IPS DF 4.7 (cell line): Measurements from ENCODE around the gene ACOT8.
"Not testable (repeated sequence)": the region's sequence is repeated elsewhere in the genome, so short reads cannot be mapped to it uniquely, and the experiment has no call there.

Source experiments
- DNase-seq: peaks from one replicate; pipeline ENCODE4 v3.0.0-alpha.2; 2013; ENCODE audit warnings: low spot score; ENCODE audit errors: extremely low read depth

The ACOT8 gene

GRCh38 chr20:45887346-45887715 lies 30.1 kb upstream of the ACOT8 start, which contains the start of gene SPATA25:
TSS of gene SPATA25 (minus strand) at chr20:45887622. CDS start at chr20:45887590, 32 bp downstream.
- no peak for DNase-seq

- no peak for DNase-seq
These were observed 29.6 kb upstream of the ACOT8 start for GRCh38 chr20:45886590-45887345.

DNA sequence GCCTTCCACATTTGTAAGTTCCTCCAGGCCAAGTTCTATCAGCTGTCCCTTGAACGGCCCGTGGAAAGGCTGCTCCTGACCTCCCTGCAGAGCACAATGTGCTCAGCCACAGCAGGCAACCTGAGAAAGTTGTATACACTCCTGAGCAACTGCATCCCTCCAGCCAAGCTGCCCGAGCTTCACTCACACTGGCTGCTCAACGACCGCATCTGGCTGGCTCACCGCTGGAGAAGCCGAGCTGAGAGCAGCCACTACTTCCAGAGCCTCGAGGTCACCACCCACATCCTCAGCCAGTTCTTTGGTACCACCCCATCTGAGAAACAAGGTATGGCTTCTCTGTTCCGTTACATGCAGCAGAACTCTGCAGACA lies 25.9 kb upstream of the ACOT8 start:
- DNase-seq, result no peak

DNA sequence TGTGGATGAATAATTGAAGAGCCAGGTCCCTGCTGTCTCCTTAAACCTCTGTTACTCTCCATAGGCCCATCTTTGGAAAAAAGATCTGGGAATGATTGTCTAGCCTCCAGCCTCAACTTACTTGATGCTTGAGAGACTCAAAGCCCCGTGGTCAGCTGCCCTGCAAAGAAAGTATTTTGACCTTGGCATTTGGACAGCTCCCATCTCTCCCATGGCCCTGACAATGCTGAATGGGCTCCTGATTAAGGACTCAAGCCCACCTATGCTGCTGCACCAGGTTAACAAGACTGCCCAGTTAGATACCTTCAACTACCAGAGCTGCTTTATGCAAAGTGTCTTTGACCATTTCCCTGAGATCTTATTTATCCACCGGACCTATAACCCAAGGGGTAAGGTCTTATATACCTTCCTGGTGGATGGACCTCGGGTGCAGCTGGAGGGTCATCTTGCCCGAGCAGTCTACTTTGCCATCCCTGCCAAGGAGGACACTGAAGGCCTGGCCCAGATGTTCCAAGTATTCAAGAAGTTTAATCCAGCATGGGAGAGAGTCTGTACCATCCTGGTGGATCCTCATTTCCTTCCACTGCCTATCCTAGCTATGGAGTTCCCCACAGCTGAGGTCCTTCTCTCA lies 25.4 kb upstream of the ACOT8 start:
- no peak for DNase-seq

DNA sequence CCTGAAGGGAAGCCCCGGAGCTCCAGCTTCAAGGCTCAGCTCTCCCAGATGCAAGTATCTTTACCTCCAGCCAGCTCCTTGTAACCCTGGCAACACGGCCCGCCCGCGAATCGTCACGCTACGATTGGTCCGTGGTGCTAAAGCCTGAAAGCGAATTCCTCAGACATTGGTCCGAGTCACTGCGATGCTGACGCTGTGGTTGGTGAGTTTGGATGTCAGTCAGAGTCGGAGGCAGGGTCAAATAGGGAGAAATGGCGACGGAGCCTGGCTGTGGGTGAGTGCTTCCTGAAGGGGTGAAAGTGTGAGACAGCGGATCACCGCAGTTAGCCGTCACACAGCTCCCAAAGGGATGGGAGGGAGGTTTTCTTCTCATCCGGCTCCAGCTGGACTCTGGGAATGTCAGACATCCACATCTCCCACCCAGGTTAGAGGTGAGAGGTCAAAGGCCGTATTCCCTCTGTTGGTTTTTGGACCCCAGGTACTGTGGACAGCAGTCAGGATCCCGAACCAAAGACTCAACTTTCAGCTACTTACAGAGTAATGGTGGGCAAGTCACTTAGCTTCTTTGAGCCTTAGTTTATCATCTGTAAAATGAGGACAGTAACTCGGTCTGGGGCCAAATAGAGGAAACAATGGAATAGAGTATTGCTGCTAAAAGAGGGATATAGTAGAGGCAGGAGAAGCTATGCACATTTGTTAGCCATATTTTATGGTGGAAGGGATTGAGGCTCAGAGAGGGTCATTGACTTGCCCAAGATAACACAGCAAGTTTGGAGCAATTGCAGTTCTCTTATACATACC lies 24.0 kb upstream of the ACOT8 start, which contains the start of gene ZSWIM1:
Gene ZSWIM1, plus strand, starts transcription at position 240 of the 801 bp plus-strand sequence. CDS start 1,366 bp downstream, outside the sequence.
- DNase-seq, result peak; percentile 100

DNA sequence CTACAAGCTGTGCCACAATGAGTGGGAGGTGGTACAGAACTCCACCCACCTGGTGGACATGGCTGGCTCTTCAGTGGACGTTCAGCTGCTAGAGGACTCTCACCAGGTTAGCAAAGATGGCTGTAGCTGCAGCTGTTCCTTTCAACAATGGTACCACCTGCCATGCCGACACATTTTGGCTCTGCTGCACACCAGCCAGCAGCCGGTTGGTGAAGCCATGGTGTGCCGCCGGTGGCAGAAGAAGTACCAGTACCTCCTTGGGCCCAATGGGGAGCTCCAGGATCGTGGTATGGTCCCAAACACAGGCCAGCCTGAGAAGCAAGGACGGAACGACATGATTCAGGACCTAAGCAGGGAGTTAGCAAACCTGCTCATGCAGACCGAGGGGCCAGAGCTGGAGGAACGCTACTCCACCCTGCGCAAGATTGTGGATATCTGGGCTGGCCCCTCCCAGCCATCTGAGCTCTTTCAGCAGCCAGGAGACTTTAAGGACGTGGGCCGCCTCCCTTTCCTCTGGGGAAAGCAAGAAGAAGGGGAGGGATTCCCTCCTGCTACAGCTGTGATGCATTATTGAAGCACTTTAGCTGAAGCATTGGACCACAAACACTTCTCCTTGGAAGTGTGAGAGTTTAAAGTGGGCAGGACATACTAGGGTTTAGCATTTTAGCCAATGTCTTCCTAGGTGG lies 21.0 kb upstream of the ACOT8 start:
- no peak for DNase-seq

GRCh38 chr20:45874576-45874975 lies 17.4 kb upstream of the ACOT8 start:
- DNase-seq, result no peak

GRCh38 chr20:45874104-45874481 lies 16.9 kb upstream of the ACOT8 start:
- not testable (repeated sequence) for DNase-seq

- DNase-seq, result no peak
These were observed 16.4 kb upstream of the ACOT8 start for GRCh38 chr20:45873409-45874103.

DNA sequence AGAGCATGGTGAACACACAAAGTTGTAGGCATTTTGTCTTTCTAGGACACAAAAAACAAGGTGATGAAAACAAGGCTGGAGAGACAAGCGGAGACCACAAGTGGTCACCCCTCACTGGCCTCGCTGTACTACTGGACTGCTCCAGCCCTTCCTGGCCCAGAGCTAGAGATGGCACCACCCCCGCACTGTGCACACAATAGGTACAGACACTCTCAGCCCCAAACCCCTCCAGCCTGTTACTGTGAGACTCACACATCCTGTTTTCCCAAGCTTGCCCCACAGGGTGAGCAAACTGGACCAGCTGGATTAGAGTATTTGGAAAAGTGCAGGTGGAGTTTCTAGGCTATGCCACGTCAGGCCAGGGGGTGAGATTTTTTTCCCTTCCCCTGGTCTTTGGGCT lies 15.4 kb upstream of the ACOT8 start:
- DNase-seq, result no peak

GRCh38 chr20:45867819-45868176 lies 10.6 kb upstream of the ACOT8 start:
- no peak for DNase-seq

- no peak for DNase-seq
These were observed 10.1 kb upstream of the ACOT8 start for GRCh38 chr20:45867136-45867818.

DNA sequence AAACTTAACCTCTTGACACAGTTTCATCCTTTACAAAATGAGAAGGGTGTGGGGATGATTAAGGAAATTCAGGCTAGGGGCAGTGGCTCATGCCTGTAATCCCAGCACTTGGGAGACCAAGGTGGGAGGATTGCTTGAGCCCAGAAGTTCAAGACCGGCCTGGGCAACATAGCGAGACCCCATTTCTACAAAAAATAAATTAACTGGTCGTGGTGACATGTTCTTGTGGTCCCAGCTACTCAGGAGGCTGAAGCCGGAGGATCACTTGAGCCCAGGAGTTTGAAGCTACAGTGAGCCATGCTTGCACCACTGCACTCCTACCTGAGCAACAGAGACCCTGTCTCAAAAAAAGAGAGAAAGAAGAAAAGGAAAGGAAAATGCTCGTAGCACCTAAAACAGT lies 9.3 kb upstream of the ACOT8 start:
- DNase-seq, result no peak

DNA sequence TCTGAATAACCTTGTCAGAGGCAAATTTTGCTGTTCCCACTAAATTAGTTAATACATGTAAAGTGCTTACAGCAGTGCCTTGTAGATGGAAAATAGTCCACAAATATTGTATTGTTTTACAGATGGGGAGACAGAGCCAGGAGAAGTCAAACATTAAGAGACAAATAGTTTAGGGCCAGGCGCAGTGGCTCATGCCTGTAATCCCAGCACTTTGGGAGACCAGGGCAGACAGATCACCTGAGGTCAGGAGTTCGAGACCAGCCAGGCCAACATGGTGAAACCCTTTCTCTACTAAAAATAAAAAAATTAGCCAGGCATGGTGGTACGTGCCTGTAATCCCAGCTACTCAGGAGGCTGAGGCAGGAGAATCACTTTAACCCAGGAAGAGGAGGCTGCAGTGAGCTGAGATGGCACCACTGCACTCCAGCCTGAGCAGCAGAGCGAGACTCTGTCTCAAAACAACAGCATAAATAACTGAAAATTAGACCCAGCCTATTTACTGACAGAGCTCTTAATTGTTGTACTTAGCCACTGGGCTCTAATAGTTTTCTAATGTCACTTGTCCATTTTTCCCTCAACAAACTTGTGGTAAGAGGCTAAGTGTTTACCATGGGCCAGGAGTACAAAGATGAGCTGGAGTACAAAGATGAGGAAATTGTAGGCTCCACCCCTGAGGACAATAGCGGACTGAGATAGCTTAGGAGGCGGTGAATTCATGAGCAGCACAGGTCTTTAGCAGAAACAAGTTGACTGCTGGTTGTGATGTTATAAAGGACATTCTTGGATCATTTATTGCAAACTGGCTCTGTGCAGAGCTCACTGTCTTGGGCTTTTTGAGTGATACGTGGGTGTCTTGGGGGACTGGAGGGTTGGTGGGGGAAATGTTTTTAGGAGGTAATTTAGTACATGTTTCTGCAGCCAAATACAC lies 6.6 kb upstream of the ACOT8 start:
- DNase-seq, result no peak

GRCh38 chr20:45861221-45862075 lies 4.3 kb upstream of the ACOT8 start:
- no peak for DNase-seq

- DNase-seq, result no peak
These were observed 3.5 kb upstream of the ACOT8 start for GRCh38 chr20:45860560-45861220.

GRCh38 chr20:45859916-45860315 lies 2.7 kb upstream of the ACOT8 start:
- DNase-seq, result no peak

DNA sequence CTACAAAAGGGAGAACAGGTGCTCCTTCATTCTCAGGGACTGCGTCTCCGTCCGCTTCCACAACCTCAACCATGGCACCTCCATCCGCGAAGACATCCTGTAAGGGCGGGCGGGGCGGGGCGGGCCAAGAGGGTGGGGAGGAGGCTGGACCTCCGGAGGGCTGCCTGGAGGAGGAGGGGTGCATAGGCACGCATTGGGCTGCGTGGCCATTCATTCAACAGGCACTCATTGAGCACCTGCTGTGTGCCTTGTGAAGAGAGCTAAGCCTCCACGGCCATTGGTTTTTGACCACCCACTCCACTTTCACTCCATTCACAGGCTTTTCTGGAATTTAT lies 657 bp upstream of the ACOT8 start:
- DNase-seq, result no peak
